BJ (cell line): Measurements from ENCODE around the gene CACNG1. TPM values are rescaled to one million over a fixed set of nuclear protein-coding genes. Genes with fewer than 3 reads are reported as not detected.
A peak's percentile ranks its signal among the peaks of the same experiment; 100 is the strongest.
"Not testable (repeated sequence)": the region's sequence is repeated elsewhere in the genome, so short reads cannot be mapped to it uniquely, and the experiment has no call there.

Experiments used
- CTCF ChIA-PET: fragments of 350-600 bp; formaldehyde crosslinking; extraction: SDS; loops from one replicate; lab custom pipeline; 2021; ENCODE audit warnings: antibody characterized with exemption, inconsistent platforms; lab: Yijun Ruan, JAX
- POLR2A ChIA-PET: fragments of 300-600 bp; sonication (Branson Sonifier 250); formaldehyde crosslinking; extraction: SDS; loops from one replicate; lab custom pipeline; 2021; ENCODE audit warnings: antibody characterized with exemption; lab: Charles Lee
- DNase-seq: peaks from one replicate; pipeline ENCODE4 v3.0.0-alpha.2; 2011; ENCODE audit warnings: low read depth
- H3K27me3 ChIP-seq: 2 replicates; pipeline ENCODE4 v1.6.0; 2011; ENCODE audit warnings: low read length; ENCODE audit not compliant: control insufficient read depth, insufficient read depth
- H3K36me3 ChIP-seq: 2 replicates; pipeline ENCODE4 v1.5.1; 2011; ENCODE audit warnings: low read length; ENCODE audit not compliant: control insufficient read depth, insufficient read depth
- H3K4me3 ChIP-seq: 2 replicates; pipeline ENCODE4 v1.5.1; 2011; ENCODE audit warnings: low read depth, mild to moderate bottlenecking, control low read depth, low read length
- CTCF ChIP-seq: IDR thresholded peaks from 2 replicates; pipeline ENCODE4 v1.5.1; 2011; ENCODE audit warnings: low read depth, mild to moderate bottlenecking, control low read depth, inconsistent platforms, low read length, moderate library complexity; ENCODE audit not compliant: insufficient read depth
- polyA plus RNA-seq: library from polyadenylated mRNA; depleted of rRNA; stranded (reverse); fragments of >200 nt; gene quantifications from 2 replicates; pipeline ENCODE4 v1.2.3, GENCODE V29; 2011; rRNA removed

Gene CACNG1
- polyA plus RNA-seq, 1 experiment, result not detected

GRCh38 chr17:67096609-67097008 is 52.3 kb downstream of the CACNG1 start:
- DNase-seq, result no peak
- ChIA-PET CTCF (interaction anchor here (0.7 kb wide), 1 partner anchor 191 kb away, joined by 3 read pairs; no protein-coding TSS in a partner anchor), POLR2A (no interaction called here)
- no peaks in the 10 kb centered on the region for H3K27me3 ChIP-seq
- H3K36me3 ChIP-seq, result no peaks in the 10 kb centered on the region
- H3K4me3 ChIP-seq, result no peak overlapping the region
- TF ChIP-seq CTCF, result no peak

GRCh38 chr17:67098006-67098405 is 53.7 kb downstream of the CACNG1 start:
- CTCF ChIA-PET, result interaction anchor here (0.8 kb wide), 1 partner anchor 21 kb away, joined by 3 read pairs; no protein-coding TSS in a partner anchor

DNA sequence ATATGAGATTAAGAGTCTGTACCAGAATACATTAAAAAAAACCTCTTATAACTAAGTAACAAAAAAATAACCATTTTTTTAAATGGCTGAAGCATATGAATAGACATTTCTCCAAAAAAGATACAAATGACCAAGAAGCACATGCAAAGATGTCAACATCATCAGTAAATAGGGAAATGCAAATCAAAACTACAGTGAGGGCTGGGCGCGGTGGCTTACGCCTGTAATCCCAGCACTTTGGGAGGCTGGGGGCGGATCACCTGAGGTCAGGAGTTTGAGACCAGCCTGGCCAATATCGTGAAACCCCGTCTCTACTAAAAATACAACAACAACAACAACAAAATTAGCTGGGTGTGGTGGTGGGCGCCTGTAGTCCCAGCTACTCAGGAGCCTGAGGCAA is 60.3 kb downstream of the CACNG1 start:
- DNase-seq, H3K27me3 ChIP-seq, H3K4me3 ChIP-seq, CTCF ChIA-PET, POLR2A ChIA-PET: not testable (repeated sequence)
- H3K36me3 ChIP-seq, result peaks cover 11% of the 10 kb centered on the region

More at GRCh38 chr17:67098006-67098405, 53.7 kb downstream of the CACNG1 start:
- POLR2A ChIA-PET, result no interaction called here
- Histone ChIP-seq H3K27me3 (no peaks in the 10 kb centered on the region), H3K36me3 (no peaks in the 10 kb centered on the region), H3K4me3 (no peak overlapping the region)
- TF ChIP-seq CTCF, result no peak
- DNase-seq, result no peak

- H3K4me3 ChIP-seq, result no peak overlapping the region
- peak; percentile 38 for DNase-seq
- ChIA-PET POLR2A (no interaction called here), CTCF (no interaction called here)
- no peaks in the 10 kb centered on the region for H3K27me3 ChIP-seq
- peaks cover 11% of the 10 kb centered on the region for H3K36me3 ChIP-seq
- no peak for TF ChIP-seq CTCF
Observed at GRCh38 chr17:67105213-67105612, 60.9 kb downstream of the CACNG1 start.

Other genes with a start within 250 kb of the CACNG1 start
- gene CACNG5, start 209.4 kb upstream of the CACNG1 start, polyA plus RNA-seq, result not detected in 2 replicates
- gene CACNG4, start 79.8 kb upstream of the CACNG1 start, polyA plus RNA-seq, result 0.02 and 0.06 TPM in 2 replicates
- 8.4 and 15.1 TPM in 2 replicates for gene HELZ, start 200.6 kb downstream of the CACNG1 start, polyA plus RNA-seq